ENCODE measurements around the gene FAM234B.
A peak's percentile ranks its signal among the peaks of the same experiment; 100 is the strongest.

The FAM234B gene

GRCh38 chr12:13090054-13090453 is 45.9 kb downstream of the FAM234B start:
- Mint-ChIP-seq H3K27ac (ENCODE audit: low read depth) (no peak overlapping the region), H3K4me1 (no peaks in the 10 kb centered on the region), H3K36me3 (ENCODE audit: insufficient read depth) (no peaks in the 10 kb centered on the region), H3K4me3 (no peak overlapping the region), H3K27me3 (peaks cover 19% of the 10 kb centered on the region), H3K9me3 (no peaks in the 10 kb centered on the region)
- DNase-seq (ENCODE audit: low spot score in 2 of 2) (no peak), ATAC-seq (replicated peaks; ENCODE audit: extremely low read depth, poor library complexity, severe bottlenecking) (no peak)

DNA sequence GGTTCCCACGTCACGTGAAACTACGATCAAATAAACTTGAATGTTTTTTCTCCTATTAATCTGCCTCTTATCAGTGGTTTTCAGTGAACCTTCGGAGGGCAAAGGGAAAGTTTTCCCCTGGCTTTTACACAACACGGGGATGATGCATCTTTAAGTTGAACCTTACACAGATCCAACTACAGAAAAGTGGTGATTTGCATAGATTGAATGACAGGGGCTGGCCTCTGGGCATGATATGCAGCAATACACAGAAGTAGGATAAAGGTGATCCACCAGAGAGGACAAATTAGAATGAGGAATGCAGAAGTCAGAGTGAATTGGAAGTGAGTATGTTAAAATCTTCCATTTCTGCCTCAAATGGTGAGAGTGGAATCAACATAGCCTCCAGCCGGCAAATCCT is 47.7 kb downstream of the FAM234B start:
- no peaks in the 10 kb centered on the region for H3K9me3 Mint-ChIP-seq
- H3K27me3 Mint-ChIP-seq: peaks cover 29% of the 10 kb centered on the region
- H3K4me1 Mint-ChIP-seq: no peaks in the 10 kb centered on the region
- no peak overlapping the region for H3K27ac Mint-ChIP-seq (ENCODE audit: low read depth)
- no peak overlapping the region for H3K4me3 Mint-ChIP-seq
- DNase-seq (ENCODE audit: low spot score in 2 of 2): no peak
- H3K36me3 Mint-ChIP-seq (ENCODE audit: insufficient read depth): no peaks in the 10 kb centered on the region
- ATAC-seq (replicated peaks; ENCODE audit: extremely low read depth, poor library complexity, severe bottlenecking): no peak

GRCh38 chr12:13093191-13093847 is 49.1 kb downstream of the FAM234B start:
- DNase-seq (ENCODE audit: low spot score in 2 of 2) (no peak), ATAC-seq (replicated peaks; ENCODE audit: extremely low read depth, poor library complexity, severe bottlenecking) (no peak)
- Mint-ChIP-seq H3K9me3 (no peaks in the 10 kb centered on the region), H3K4me3 (no peak overlapping the region), H3K27me3 (peaks cover 29% of the 10 kb centered on the region), H3K27ac (ENCODE audit: low read depth) (no peak overlapping the region), H3K36me3 (ENCODE audit: insufficient read depth) (peaks cover 1% of the 10 kb centered on the region), H3K4me1 (peaks cover 7% of the 10 kb centered on the region)

DNA sequence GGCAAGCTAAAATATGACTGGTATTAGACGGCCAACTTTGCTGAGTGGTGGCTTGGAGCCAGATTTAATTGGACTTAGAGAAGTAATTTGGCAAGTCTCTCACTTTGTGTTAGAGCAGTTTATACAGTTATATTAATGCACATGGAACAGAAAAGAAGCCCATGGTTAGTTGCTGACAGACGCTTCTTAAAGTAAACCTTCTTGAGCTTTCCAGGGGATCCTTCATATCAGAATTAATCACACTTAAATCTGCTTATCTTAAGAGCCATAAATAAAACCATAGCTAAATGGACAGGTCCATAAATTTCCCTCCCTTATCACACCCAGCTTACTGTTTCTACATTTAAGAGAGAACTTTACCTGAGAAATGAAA is 49.7 kb downstream of the FAM234B start:
- Mint-ChIP-seq H3K9me3 (no peaks in the 10 kb centered on the region), H3K4me3 (no peak overlapping the region), H3K36me3 (ENCODE audit: insufficient read depth) (peaks cover 1% of the 10 kb centered on the region), H3K4me1 (peaks cover 12% of the 10 kb centered on the region), H3K27ac (ENCODE audit: low read depth) (no peak overlapping the region), H3K27me3 (peaks cover 29% of the 10 kb centered on the region)
- DNase-seq (ENCODE audit: low spot score in 2 of 2) (no peak), ATAC-seq (replicated peaks; ENCODE audit: extremely low read depth, poor library complexity, severe bottlenecking) (no peak)

- DNase-seq (ENCODE audit: low spot score in 2 of 2): no peak
- peaks cover 18% of the 10 kb centered on the region for H3K4me1 Mint-ChIP-seq
- no peak for ATAC-seq (replicated peaks; ENCODE audit: extremely low read depth, poor library complexity, severe bottlenecking)
- H3K36me3 Mint-ChIP-seq (ENCODE audit: insufficient read depth): peaks cover 6% of the 10 kb centered on the region
- H3K27me3 Mint-ChIP-seq: peaks cover 29% of the 10 kb centered on the region
- H3K9me3 Mint-ChIP-seq: no peaks in the 10 kb centered on the region
- H3K27ac Mint-ChIP-seq (ENCODE audit: low read depth): no peak overlapping the region
- H3K4me3 Mint-ChIP-seq: no peak overlapping the region
Observed at GRCh38 chr12:13094367-13094766, 50.2 kb downstream of the FAM234B start.

- Mint-ChIP-seq H3K4me1 (peaks cover 20% of the 10 kb centered on the region), H3K36me3 (ENCODE audit: insufficient read depth) (peaks cover 10% of the 10 kb centered on the region), H3K27ac (ENCODE audit: low read depth) (no peak overlapping the region), H3K27me3 (peaks cover 29% of the 10 kb centered on the region), H3K4me3 (no peak overlapping the region), H3K9me3 (no peaks in the 10 kb centered on the region)
- no peak for ATAC-seq (replicated peaks; ENCODE audit: extremely low read depth, poor library complexity, severe bottlenecking)
- no peak for DNase-seq (ENCODE audit: low spot score in 2 of 2)
Observed at GRCh38 chr12:13095266-13095995, 51.2 kb downstream of the FAM234B start.

GRCh38 chr12:13097491-13098011 is 53.4 kb downstream of the FAM234B start:
- Mint-ChIP-seq H3K27me3 (peaks cover 21% of the 10 kb centered on the region), H3K9me3 (no peaks in the 10 kb centered on the region), H3K36me3 (ENCODE audit: insufficient read depth) (peaks cover 21% of the 10 kb centered on the region), H3K4me1 (peaks cover 38% of the 10 kb centered on the region), H3K4me3 (peak overlapping the region; percentile 30), H3K27ac (ENCODE audit: low read depth) (peak overlapping the region; percentile 75)
- ATAC-seq (replicated peaks; ENCODE audit: extremely low read depth, poor library complexity, severe bottlenecking) (no peak), DNase-seq (ENCODE audit: low spot score in 2 of 2) (no peak)

DNA sequence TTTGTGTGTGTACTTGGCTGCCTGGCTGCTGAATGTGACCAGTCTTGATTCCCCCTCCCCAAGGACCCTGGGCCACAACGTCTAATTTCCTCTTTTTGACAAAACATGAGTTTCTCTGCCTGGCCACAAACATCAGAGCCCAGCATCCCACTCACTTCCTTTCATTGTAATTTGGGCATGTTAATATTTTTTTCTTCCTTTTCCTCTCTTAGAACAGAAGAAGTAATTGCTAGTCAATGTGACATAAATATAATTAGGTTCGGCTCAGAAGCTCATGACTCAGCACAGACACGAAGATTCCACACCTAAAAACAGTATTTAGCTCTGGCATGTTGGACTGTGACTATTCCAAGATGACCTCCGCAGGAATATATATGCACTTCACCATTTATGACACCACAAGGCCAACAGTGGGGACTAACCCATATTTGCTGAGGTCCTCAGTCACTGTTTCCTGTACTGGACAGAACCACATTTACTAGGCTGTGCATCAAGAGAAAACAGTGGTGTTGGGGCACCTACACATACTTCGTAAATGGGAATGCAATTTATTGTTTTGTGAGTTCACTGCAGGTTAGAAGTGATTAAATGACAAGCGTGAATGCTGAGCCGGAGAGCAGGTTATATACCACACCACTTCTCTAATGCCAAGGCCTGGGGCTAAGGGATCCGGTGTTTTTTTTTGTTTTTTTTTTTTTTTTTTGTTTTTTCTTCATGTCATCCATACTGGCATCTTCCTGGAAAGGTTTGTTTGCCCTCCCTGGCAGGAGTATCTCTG is 55.1 kb downstream of the FAM234B start:
- ATAC-seq (replicated peaks; ENCODE audit: extremely low read depth, poor library complexity, severe bottlenecking): no peak
- H3K9me3 Mint-ChIP-seq: no peaks in the 10 kb centered on the region
- H3K27me3 Mint-ChIP-seq: peaks cover 18% of the 10 kb centered on the region
- peaks cover 21% of the 10 kb centered on the region for H3K36me3 Mint-ChIP-seq (ENCODE audit: insufficient read depth)
- DNase-seq (ENCODE audit: low spot score in 2 of 2): no peak
- H3K27ac Mint-ChIP-seq (ENCODE audit: low read depth): peak overlapping the region; percentile 75
- H3K4me3 Mint-ChIP-seq: no peak overlapping the region
- peaks cover 43% of the 10 kb centered on the region for H3K4me1 Mint-ChIP-seq

GRCh38 chr12:13099844-13100604 is 55.8 kb downstream of the FAM234B start:
- peak overlapping the region; percentile 95 for H3K27ac Mint-ChIP-seq (ENCODE audit: low read depth)
- DNase-seq (ENCODE audit: low spot score in 2 of 2) (no peak), ATAC-seq (replicated peaks; ENCODE audit: extremely low read depth, poor library complexity, severe bottlenecking) (no peak)
- peaks cover 21% of the 10 kb centered on the region for H3K36me3 Mint-ChIP-seq (ENCODE audit: insufficient read depth)
- H3K4me1 Mint-ChIP-seq: peaks cover 43% of the 10 kb centered on the region
- H3K9me3 Mint-ChIP-seq: no peaks in the 10 kb centered on the region
- peak overlapping the region; percentile 81 for H3K4me3 Mint-ChIP-seq
- peaks cover 11% of the 10 kb centered on the region for H3K27me3 Mint-ChIP-seq

DNA sequence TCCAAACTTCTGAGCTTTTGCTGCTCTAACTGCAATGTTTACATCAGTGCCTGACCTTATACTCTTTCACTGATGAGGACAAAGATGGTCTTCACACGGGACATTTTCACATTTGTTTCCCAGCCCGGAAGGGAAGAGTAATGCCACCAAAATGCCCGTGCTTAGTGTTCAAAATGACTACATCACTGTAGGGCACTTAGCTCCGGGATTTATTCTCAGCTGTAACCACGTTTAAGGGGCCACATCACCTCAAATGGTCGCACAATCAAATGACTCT is 56.4 kb downstream of the FAM234B start:
- ATAC-seq (replicated peaks; ENCODE audit: extremely low read depth, poor library complexity, severe bottlenecking): no peak
- Mint-ChIP-seq H3K36me3 (ENCODE audit: insufficient read depth) (peaks cover 21% of the 10 kb centered on the region), H3K4me3 (peak overlapping the region; percentile 81), H3K27me3 (peaks cover 5% of the 10 kb centered on the region), H3K9me3 (no peaks in the 10 kb centered on the region), H3K27ac (ENCODE audit: low read depth) (peak overlapping the region; percentile 95), H3K4me1 (peaks cover 43% of the 10 kb centered on the region)
- DNase-seq (ENCODE audit: low spot score in 2 of 2): no peak

DNA sequence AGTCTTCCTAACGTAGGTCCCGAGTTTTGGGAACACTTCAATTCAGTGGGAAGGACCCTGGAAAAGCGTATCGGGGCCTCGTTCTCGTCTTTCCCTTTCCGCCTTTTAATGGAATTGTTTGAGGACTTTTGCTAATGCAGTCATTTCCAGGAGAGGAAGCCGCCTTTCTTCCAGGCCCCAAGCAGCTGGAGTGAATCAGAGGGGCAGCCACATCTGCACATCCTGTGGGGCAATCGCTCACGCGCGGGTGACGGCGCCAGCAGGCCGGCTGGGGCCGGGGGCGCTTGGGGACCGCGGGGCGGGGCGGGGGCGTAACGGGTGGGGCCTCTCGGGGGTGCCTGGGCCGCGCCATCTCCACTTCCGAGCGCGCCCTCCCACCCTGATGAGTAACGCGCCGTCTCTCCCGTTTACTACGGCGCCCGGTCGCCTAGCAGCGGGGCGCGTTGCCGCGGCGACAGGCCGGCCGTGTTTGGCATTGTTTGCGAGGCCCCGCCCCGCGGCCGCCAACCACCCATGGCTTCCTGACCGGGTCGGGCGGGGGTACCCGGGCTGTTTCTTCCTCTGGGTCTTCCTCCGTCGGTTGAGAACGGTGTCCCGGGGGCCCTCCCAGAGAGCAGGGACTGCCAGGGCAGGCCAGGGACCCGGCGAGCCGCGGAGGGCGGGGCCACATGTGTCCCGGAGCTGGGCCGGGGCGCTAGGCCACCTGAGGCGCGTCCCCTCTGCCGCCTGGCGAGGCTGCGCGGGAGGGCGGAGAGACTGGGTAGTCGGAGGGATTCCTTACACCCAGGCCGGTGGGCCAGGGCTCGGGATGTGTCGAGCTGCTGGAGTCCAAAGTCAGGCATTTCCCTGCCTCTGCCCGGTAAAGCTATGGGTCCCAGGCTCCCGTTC is 56.9 kb downstream of the FAM234B start:
- H3K9me3 Mint-ChIP-seq: no peaks in the 10 kb centered on the region
- H3K4me1 Mint-ChIP-seq: peaks cover 43% of the 10 kb centered on the region
- peak; percentile 87 to 94 for DNase-seq (ENCODE audit: low spot score in 2 of 2)
- H3K27me3 Mint-ChIP-seq: no peaks in the 10 kb centered on the region
- H3K36me3 Mint-ChIP-seq (ENCODE audit: insufficient read depth): peaks cover 21% of the 10 kb centered on the region
- H3K4me3 Mint-ChIP-seq: peak overlapping the region; percentile 81
- ATAC-seq (replicated peaks; ENCODE audit: extremely low read depth, poor library complexity, severe bottlenecking): peak; percentile 93
- H3K27ac Mint-ChIP-seq (ENCODE audit: low read depth): peak overlapping the region; percentile 95

All from central memory CD8-positive, alpha-beta T cell (primary cell).